22Rv1 (cell line): ENCODE results near the gene TNFRSF19.

Experiments used
- H3K27ac ChIP-seq: fragments of 450-650 bp; 2 replicates; pipeline ENCODE4 v1.5.1; 2017
- ZFX ChIP-seq: fragments of 450-650 bp; IDR thresholded peaks from 2 replicates; pipeline ENCODE4 v1.6.1; 2017; ENCODE audit warnings: antibody characterized with exemption, borderline replicate concordance
- TF ChIP-seq, protein P1 (sequence below): fragments of 450-650 bp; IDR thresholded peaks from 2 replicates; pipeline ENCODE4 v1.5.1; 2017; ENCODE audit warnings: mild to moderate bottlenecking

The TNFRSF19 gene

DNA sequence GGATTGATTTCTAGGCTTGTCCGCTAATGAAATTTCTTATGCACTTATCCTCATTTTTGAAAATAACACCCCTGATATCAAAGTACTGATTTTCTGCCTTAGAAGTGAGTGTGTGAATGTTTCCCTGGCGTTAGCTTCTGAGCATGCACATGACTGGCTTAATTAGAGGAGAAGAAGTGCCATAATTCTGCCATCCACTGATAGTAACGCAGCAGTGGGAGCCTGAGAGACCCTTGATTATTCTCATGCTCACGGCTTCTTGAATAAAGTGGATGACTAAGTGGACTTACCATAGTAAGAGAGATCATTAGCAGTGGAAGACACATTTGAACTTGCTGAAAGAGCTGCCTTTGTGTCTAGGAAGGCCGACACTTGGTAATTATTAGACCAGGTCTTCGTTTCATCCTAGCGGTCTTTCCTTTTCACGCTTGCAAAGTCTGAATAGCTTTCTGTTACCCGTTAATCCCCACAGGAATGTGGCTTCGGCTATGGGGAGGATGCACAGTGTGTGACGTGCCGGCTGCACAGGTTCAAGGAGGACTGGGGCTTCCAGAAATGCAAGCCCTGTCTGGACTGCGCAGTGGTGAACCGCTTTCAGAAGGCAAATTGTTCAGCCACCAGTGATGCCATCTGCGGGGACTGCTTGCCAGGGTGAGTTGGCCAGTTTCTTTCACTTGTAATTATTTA, 45.3 kb downstream of the TNFRSF19 start:
- TF ChIP-seq, protein P1, sequence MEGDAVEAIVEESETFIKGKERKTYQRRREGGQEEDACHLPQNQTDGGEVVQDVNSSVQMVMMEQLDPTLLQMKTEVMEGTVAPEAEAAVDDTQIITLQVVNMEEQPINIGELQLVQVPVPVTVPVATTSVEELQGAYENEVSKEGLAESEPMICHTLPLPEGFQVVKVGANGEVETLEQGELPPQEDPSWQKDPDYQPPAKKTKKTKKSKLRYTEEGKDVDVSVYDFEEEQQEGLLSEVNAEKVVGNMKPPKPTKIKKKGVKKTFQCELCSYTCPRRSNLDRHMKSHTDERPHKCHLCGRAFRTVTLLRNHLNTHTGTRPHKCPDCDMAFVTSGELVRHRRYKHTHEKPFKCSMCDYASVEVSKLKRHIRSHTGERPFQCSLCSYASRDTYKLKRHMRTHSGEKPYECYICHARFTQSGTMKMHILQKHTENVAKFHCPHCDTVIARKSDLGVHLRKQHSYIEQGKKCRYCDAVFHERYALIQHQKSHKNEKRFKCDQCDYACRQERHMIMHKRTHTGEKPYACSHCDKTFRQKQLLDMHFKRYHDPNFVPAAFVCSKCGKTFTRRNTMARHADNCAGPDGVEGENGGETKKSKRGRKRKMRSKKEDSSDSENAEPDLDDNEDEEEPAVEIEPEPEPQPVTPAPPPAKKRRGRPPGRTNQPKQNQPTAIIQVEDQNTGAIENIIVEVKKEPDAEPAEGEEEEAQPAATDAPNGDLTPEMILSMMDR: no peak
- no peak for TF ChIP-seq ZFX
- no peak overlapping the region for H3K27ac ChIP-seq

DNA sequence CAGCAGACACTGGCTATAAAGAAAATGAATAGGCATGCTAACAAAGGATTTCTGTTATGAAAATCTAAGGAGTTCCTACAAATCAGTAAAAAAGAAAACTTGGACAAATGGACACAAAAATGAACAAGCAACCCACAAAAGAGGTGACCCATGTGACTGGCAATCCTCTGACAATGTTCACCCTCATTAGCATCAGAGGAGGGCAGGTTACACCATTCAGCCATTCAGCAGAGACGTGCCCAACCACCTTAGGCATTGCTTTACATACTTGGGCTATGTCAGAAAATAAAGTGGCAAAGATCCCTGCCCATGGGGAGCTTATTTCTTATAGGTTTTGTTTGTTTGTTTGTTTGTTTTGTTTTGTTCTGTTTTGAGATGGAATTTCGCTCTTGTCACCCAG, 46.0 kb downstream of the TNFRSF19 start:
- H3K27ac ChIP-seq: no peak overlapping the region
- no peak for TF ChIP-seq ZFX
- TF ChIP-seq, protein P1: no peak

DNA sequence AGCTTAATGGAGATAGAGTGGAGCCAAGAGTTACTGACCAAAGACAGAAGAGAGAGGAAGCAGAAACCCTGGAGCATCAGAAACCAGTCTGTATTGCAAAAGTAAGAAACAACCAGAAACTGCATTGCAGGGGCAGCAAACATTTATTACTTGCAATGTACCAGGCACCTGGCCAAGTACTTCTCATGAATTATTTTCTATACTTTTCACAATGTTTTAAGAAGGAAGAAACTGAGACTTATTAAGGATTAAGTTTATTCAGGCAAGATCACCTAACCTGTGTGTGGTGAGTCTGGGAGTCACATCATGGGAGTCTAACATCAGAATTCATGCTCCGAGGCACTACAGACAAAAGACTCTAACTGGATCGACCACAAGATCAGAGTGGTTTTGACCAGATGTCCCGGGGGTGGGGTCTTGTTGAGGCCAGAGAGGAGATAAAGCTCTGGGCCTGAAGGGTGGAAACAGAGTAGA, 47.4 kb downstream of the TNFRSF19 start:
- H3K27ac ChIP-seq: no peak overlapping the region
- no peak for TF ChIP-seq ZFX
- TF ChIP-seq, protein P1: no peak

DNA sequence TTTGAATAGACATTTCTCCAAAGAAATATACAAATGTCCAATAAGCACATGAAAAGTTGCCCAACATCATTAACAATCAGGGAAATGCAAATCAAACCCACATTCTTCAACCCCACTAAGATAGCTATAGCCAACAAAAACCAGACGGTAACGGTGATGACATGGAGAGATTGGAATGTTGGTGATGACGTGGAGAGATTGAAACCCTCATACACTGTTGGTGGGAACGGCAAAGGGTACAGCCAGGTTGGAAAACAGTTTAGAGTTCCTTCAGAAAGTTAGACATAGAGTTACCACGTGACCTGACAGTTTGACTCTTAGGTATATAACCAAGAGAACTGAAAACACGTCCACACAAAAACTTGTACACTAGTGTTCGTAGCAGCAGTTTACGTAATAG, 48.1 kb downstream of the TNFRSF19 start:
- TF ChIP-seq, protein P1: no peak
- TF ChIP-seq ZFX: no peak
- no peak overlapping the region for H3K27ac ChIP-seq

DNA sequence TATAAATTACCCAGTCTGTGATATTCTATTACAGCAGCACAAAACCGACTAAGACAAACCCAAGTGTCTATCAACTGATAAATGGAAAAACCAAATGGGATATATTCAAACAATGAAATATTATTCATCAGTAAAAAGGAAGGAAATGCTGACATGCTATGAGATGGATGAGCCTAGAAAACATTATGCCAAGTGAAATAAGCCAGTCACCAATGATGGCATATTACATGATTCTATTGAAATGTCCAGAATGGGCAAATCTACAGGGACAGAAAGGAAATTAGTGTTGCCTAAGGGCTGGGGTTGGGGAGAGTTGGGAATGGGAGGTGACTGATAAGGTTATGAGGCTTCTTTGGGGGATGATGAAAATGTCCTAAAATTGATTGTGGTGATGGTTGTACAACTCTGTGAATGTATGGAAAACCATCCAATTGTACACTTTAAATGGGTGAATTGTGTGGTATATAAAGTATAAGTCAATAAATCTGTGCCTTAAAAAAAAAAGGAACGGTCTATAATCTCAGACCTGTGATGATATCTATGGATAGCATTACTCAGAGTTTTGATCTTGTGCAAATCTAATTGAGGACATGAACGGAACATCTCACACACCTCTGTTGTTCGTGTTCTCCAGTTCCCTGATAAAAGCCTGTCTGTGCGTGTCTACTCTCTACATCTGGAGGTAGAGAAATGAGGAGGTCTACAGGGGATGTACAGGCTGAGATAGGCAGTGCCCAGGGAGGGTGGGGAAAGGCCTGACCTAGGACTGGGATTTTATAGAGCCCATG, 49.0 kb downstream of the TNFRSF19 start:
- no peak overlapping the region for H3K27ac ChIP-seq
- TF ChIP-seq, protein P1: no peak
- no peak for TF ChIP-seq ZFX

DNA sequence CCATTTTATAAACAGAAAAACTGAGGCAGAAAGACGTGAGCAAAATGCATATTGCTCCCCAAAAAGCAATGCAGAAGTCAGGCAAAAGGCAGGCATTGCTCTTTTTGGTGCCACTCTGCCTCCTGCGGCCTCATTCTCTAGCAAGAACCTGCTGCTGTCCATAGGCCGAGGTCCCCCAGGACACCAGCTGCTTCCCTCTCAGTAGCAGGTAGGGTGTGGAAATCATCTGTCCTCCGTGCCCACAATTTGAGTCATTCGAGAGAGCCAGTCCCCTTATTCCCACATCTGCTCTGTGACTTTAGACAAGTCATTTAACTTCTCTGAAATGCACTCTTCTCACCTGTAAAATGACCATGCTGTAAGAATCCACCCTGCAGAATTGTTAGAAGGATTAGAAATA, 50.0 kb downstream of the TNFRSF19 start:
- no peak for TF ChIP-seq ZFX
- TF ChIP-seq, protein P1: no peak
- no peak overlapping the region for H3K27ac ChIP-seq
